ENCODE data around the gene MAP3K15. TPM values are rescaled to one million over a fixed set of nuclear protein-coding genes. Genes with fewer than 3 reads are reported as not detected.

MAP3K15 gene
- total RNA-seq, 1 experiment from 2014 or later = 1.3 TPM

DNA sequence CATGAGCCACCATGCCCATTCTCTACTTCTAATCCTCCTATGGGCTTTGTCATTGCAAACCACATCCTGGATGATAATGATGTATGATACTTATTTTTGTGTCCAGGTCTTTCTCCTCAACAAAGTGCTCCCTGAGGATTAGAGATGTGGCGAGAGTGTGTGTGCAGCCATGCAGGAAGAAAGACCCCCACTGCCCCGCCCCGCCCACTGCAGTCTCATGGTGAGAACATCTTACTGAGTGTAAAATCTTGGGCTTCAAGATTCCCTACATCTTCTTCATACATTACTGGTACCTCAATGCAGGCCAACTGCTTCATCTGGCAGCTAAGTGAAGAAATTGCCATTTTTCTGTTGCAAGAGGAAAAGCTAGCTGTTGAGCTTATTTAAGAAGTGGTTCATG, 25.9 kb upstream of the MAP3K15 start:
- Histone ChIP-seq H3K4me3 (replicated peaks in 1 of 2; ENCODE audit: low read depth in 1 of 2, low read length in 2 of 2) (no peak overlapping the region), H3K27me3 (ENCODE audit: insufficient read depth, low read length) (no peaks in the 10 kb centered on the region), H3K27ac (ENCODE audit: low read depth, low read length) (no peak overlapping the region), H3K79me2 (ENCODE audit: insufficient read depth, low read length) (no peaks in the 10 kb centered on the region), H3K9ac (ENCODE audit: low read length) (no peak overlapping the region), H3K9me3 (ENCODE audit: control insufficient read depth in 1 of 2, insufficient read depth in 1 of 2, low read depth in 1 of 2, low read length in 2 of 2) (no peaks in the 10 kb centered on the region), H3K4me2 (ENCODE audit: low read length) (no peak overlapping the region), H4K20me1 (ENCODE audit: insufficient read depth) (no peaks in the 10 kb centered on the region), H2AFZ (ENCODE audit: low read depth, low read length, poor library complexity, severe bottlenecking) (no peak overlapping the region), H3K36me3 (ENCODE audit: control insufficient read depth in 1 of 2, insufficient read depth in 2 of 2, low read length in 2 of 2) (no peaks in the 10 kb centered on the region), H3K9me2 (ENCODE audit: insufficient read depth) (no peaks in the 10 kb centered on the region), H3K4me1 (ENCODE audit: control insufficient read depth in 1 of 2, insufficient read depth in 2 of 2, low read length in 2 of 2) (no peaks in the 10 kb centered on the region)
- no peak for DNase-seq (ENCODE audit: low read depth, low spot score)
- ATAC-seq = no peak
- ChIA-PET RAD21 (ENCODE audit: low non-redundant PET in 1 of 2, low total read pairs in 2 of 2, uncharacterized antibody in 2 of 2, unreplicated experiment in 2 of 2) (no interaction called here), CTCF (no interaction called here), POLR2A (no interaction called here)
- no TSS peak for BruUV-seq (replicated peaks)
- TF ChIP-seq ZNF274 (IDR thresholded peaks at IDR 0.05; ENCODE audit: low read depth, low read length) = no peak
- TF ChIP-seq ELF1 (IDR thresholded peaks at IDR 0.05; ENCODE audit: borderline replicate concordance, low read depth) = no peak
- no peak for TF ChIP-seq POLR2A (IDR thresholded peaks at IDR 0.05; ENCODE audit: borderline replicate concordance, extremely low read depth, insufficient read depth, insufficient read length)
- TF ChIP-seq JUND (IDR thresholded peaks at IDR 0.05) = no peak
- no peak for TF ChIP-seq ZFX (IDR thresholded peaks at IDR 0.05)
- TF ChIP-seq SRF (IDR thresholded peaks at IDR 0.05; ENCODE audit: low read depth) = no peak
- no peak for TF ChIP-seq SP1 (IDR thresholded peaks at IDR 0.05; ENCODE audit: low read depth)
- TF ChIP-seq, protein P1, sequence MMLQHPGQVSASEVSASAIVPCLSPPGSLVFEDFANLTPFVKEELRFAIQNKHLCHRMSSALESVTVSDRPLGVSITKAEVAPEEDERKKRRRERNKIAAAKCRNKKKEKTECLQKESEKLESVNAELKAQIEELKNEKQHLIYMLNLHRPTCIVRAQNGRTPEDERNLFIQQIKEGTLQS (IDR thresholded peaks at IDR 0.05) = no peak
- TF ChIP-seq, protein P2, sequence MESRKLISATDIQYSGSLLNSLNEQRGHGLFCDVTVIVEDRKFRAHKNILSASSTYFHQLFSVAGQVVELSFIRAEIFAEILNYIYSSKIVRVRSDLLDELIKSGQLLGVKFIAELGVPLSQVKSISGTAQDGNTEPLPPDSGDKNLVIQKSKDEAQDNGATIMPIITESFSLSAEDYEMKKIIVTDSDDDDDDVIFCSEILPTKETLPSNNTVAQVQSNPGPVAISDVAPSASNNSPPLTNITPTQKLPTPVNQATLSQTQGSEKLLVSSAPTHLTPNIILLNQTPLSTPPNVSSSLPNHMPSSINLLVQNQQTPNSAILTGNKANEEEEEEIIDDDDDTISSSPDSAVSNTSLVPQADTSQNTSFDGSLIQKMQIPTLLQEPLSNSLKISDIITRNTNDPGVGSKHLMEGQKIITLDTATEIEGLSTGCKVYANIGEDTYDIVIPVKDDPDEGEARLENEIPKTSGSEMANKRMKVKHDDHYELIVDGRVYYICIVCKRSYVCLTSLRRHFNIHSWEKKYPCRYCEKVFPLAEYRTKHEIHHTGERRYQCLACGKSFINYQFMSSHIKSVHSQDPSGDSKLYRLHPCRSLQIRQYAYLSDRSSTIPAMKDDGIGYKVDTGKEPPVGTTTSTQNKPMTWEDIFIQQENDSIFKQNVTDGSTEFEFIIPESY (IDR thresholded peaks at IDR 0.05; ENCODE audit: extremely low read depth, insufficient replicate concordance, low read length) = no peak
- intact Hi-C loops (cut with micrococcal nuclease) = no loop called here

DNA sequence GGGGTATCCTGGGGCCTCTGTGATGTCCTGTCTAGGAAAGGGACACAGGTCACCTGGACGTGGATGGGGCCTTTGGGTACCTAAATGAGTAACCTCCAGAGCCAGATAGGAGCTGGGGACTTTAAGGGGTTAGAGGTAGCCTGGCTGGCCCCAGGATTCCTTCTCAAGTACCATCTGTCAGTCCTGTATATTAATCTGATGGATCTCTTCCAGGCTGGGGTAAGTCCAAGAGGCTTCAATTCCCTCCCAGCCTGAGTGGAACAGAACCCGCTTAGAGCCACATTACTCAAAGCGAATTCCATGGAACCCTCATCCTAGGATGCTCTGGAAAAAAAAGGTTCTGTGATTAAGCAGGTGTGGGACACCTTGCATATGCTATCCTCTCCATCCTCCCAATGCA, 24.8 kb upstream of the MAP3K15 start:
- ATAC-seq = no peak
- no TSS peak for BruUV-seq (replicated peaks)
- no peak for DNase-seq (ENCODE audit: low read depth, low spot score)
- CTCF ChIA-PET = no interaction called here
- Histone ChIP-seq H3K9ac (ENCODE audit: low read length) (no peak overlapping the region), H3K27me3 (ENCODE audit: insufficient read depth, low read length) (no peaks in the 10 kb centered on the region), H2AFZ (ENCODE audit: low read depth, low read length, poor library complexity, severe bottlenecking) (no peak overlapping the region), H3K36me3 (ENCODE audit: control insufficient read depth in 1 of 2, insufficient read depth in 2 of 2, low read length in 2 of 2) (no peaks in the 10 kb centered on the region), H3K27ac (ENCODE audit: low read depth, low read length) (no peak overlapping the region), H3K9me2 (ENCODE audit: insufficient read depth) (no peaks in the 10 kb centered on the region), H3K79me2 (ENCODE audit: insufficient read depth, low read length) (no peaks in the 10 kb centered on the region), H3K4me2 (ENCODE audit: low read length) (no peak overlapping the region), H3K9me3 (ENCODE audit: control insufficient read depth in 1 of 2, insufficient read depth in 1 of 2, low read depth in 1 of 2, low read length in 2 of 2) (no peaks in the 10 kb centered on the region), H3K4me1 (ENCODE audit: control insufficient read depth in 1 of 2, insufficient read depth in 2 of 2, low read length in 2 of 2) (no peaks in the 10 kb centered on the region), H4K20me1 (ENCODE audit: insufficient read depth) (no peaks in the 10 kb centered on the region), H3K4me3 (replicated peaks in 1 of 2; ENCODE audit: low read depth in 1 of 2, low read length in 2 of 2) (no peak overlapping the region)
- RAD21 ChIA-PET (ENCODE audit: low non-redundant PET in 1 of 2, low total read pairs in 2 of 2, uncharacterized antibody in 2 of 2, unreplicated experiment in 2 of 2) = no interaction called here
- intact Hi-C loops (cut with micrococcal nuclease) = no loop called here
- POLR2A ChIA-PET = no interaction called here
- no peak for TF ChIP-seq SP1 (IDR thresholded peaks at IDR 0.05; ENCODE audit: low read depth)
- TF ChIP-seq, protein P3, sequence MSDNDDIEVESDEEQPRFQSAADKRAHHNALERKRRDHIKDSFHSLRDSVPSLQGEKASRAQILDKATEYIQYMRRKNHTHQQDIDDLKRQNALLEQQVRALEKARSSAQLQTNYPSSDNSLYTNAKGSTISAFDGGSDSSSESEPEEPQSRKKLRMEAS (IDR thresholded peaks at IDR 0.05) = no peak
- TF ChIP-seq, protein P4, sequence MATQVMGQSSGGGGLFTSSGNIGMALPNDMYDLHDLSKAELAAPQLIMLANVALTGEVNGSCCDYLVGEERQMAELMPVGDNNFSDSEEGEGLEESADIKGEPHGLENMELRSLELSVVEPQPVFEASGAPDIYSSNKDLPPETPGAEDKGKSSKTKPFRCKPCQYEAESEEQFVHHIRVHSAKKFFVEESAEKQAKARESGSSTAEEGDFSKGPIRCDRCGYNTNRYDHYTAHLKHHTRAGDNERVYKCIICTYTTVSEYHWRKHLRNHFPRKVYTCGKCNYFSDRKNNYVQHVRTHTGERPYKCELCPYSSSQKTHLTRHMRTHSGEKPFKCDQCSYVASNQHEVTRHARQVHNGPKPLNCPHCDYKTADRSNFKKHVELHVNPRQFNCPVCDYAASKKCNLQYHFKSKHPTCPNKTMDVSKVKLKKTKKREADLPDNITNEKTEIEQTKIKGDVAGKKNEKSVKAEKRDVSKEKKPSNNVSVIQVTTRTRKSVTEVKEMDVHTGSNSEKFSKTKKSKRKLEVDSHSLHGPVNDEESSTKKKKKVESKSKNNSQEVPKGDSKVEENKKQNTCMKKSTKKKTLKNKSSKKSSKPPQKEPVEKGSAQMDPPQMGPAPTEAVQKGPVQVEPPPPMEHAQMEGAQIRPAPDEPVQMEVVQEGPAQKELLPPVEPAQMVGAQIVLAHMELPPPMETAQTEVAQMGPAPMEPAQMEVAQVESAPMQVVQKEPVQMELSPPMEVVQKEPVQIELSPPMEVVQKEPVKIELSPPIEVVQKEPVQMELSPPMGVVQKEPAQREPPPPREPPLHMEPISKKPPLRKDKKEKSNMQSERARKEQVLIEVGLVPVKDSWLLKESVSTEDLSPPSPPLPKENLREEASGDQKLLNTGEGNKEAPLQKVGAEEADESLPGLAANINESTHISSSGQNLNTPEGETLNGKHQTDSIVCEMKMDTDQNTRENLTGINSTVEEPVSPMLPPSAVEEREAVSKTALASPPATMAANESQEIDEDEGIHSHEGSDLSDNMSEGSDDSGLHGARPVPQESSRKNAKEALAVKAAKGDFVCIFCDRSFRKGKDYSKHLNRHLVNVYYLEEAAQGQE (IDR thresholded peaks at IDR 0.05; ENCODE audit: low read depth) = no peak
- TF ChIP-seq EZH2 (IDR thresholded peaks at IDR 0.05) = no peak
- TF ChIP-seq POLR2AphosphoS5 (IDR thresholded peaks at IDR 0.05; ENCODE audit: low read depth, low read length) = no peak
- no peak for TF ChIP-seq EGR1 (IDR thresholded peaks at IDR 0.05; ENCODE audit: low read depth)
- no peak for TF ChIP-seq SIN3A (IDR thresholded peaks at IDR 0.05; ENCODE audit: low read depth)
- no peak for TF ChIP-seq EZH2phosphoT487 (IDR thresholded peaks at IDR 0.05; ENCODE audit: borderline replicate concordance)
- no peak for TF ChIP-seq CBX3 (IDR thresholded peaks at IDR 0.05; ENCODE audit: low read depth)
- no peak for TF ChIP-seq ZNF274 (IDR thresholded peaks at IDR 0.05; ENCODE audit: low read depth, low read length)

Data from HCT116 (cell line).